A673 (cell line): Measurements from ENCODE around the gene THAP12. TPM values are rescaled to one million over a fixed set of nuclear protein-coding genes. Genes with fewer than 3 reads are reported as not detected.
"Not testable (repeated sequence)": the region's sequence is repeated elsewhere in the genome, so short reads cannot be mapped to it uniquely, and the experiment has no call there.

Source experiments
- BruUV-seq: library from RNA; stranded (reverse); fragments of 400-500 nt; replicated peaks from 2 replicates; lab custom pipeline; 2021; lab: Mats Ljungman, UMichigan
- CTCF ChIA-PET: fragments of 300-600 bp; sonication (Branson Sonifier 250); formaldehyde crosslinking; loops from one replicate; lab custom pipeline; 2022; ENCODE audit warnings: antibody characterized with exemption; lab: Charles Lee
- POLR2A ChIA-PET: fragments of 300-600 bp; sonication (Branson Sonifier 250); formaldehyde crosslinking; loops from one replicate; lab custom pipeline; 2022; ENCODE audit warnings: antibody characterized with exemption; ENCODE audit not compliant: low non-redundant PET; lab: Charles Lee
- DNase-seq: peaks from one replicate; pipeline ENCODE4 v3.0.0-alpha.2; 2015; ENCODE audit warnings: low spot score
- H3K27ac ChIP-seq: fragments of 200-600 bp; sonication (generic); 2 replicates; pipeline ENCODE4 v1.5.1; 2016; ENCODE audit warnings: mixed run types, low read depth, mild to moderate bottlenecking, mixed read lengths, antibody characterized with exemption, low read length; ENCODE audit not compliant: poor library complexity, severe bottlenecking
- H3K27me3 ChIP-seq: fragments of 200-600 bp; sonication (generic); replicated peaks from 2 replicates; pipeline ENCODE4 v1.6.1; 2017; ENCODE audit warnings: mixed run types, low read depth, mild to moderate bottlenecking, mixed read lengths, antibody characterized with exemption, low read length; ENCODE audit not compliant: insufficient read depth, poor library complexity
- H3K36me3 ChIP-seq: fragments of 200-600 bp; sonication (generic); 2 replicates; pipeline ENCODE4 v1.6.1; 2016; ENCODE audit warnings: mixed run types, mild to moderate bottlenecking, mixed read lengths, antibody characterized with exemption, low read length; ENCODE audit not compliant: insufficient read depth, poor library complexity, severe bottlenecking
- H3K4me1 ChIP-seq: fragments of 200-600 bp; sonication (generic); 2 replicates; pipeline ENCODE4 v1.6.1; 2017; ENCODE audit warnings: mixed run types, mild to moderate bottlenecking, mixed read lengths, antibody characterized with exemption, low read length; ENCODE audit not compliant: insufficient read depth, poor library complexity, severe bottlenecking
- H3K4me3 ChIP-seq: fragments of 200-600 bp; sonication (generic); 2 replicates; pipeline ENCODE4 v1.5.1; 2016; ENCODE audit warnings: low read depth, mixed run types, mild to moderate bottlenecking, mixed read lengths, low read length; ENCODE audit not compliant: poor library complexity, severe bottlenecking
- H3K9me3 ChIP-seq: fragments of 200-600 bp; sonication (generic); 2 replicates; pipeline ENCODE4 v1.6.1; 2016; ENCODE audit warnings: mixed run types, low read depth, mild to moderate bottlenecking, mixed read lengths, antibody characterized with exemption, low read length; ENCODE audit not compliant: poor library complexity, severe bottlenecking
- CTCF ChIP-seq: fragments of 300-800, 200-600 bp; sonication (generic); conservative IDR thresholded peaks from 2 replicates; pipeline ENCODE4 v1.5.1; 2017; ENCODE audit warnings: low read depth, mild to moderate bottlenecking, antibody characterized with exemption, low read length, moderate library complexity, mixed read lengths
- EZH2 ChIP-seq: fragments of 200-600 bp; sonication (generic); IDR thresholded peaks from 2 replicates; pipeline ENCODE4 v1.6.1; 2017; ENCODE audit warnings: borderline replicate concordance, low read depth, mild to moderate bottlenecking, mixed read lengths, antibody characterized with exemption, low read length; ENCODE audit not compliant: poor library complexity, severe bottlenecking
- intact Hi-C: fragments of 100-400 bp; cut with micrococcal nuclease; formaldehyde crosslinking; loops from one replicate; pipeline ENCODE4 v1.10.0; 2022; ENCODE audit not compliant: unreplicated experiment
- total RNA-seq: library from RNA; stranded (reverse); gene quantifications from 2 replicates; pipeline ENCODE4 v1.2.3, GENCODE V29; 2021

THAP12 gene
- total RNA-seq, 1 experiment from 2014 or later: 53.1 TPM

DNA sequence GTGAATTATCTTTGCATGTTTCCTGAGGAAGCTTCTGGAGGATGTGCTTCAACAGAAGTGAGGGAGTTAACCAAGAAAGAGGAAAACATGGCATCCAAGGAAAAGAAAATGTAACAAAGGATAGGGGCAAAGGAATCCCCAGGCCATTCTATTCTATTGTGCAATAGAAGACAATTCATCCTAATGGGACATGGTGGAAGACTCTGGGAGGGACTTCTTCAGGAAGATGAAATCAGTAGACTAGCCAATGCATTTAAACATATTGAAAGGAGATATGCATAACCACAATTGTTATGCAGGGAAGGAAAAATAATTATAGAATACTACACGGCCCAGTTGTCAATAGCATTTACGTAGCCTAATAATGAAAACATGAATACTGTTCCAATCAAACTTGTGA is 55.7 kb downstream of the THAP12 start:
- no peaks in the 10 kb centered on the region for H3K4me1 ChIP-seq
- H3K4me3 ChIP-seq: no peak overlapping the region
- H3K27me3 ChIP-seq: no peaks in the 10 kb centered on the region
- no peaks in the 10 kb centered on the region for H3K36me3 ChIP-seq
- intact Hi-C loops: no loop called here
- ChIA-PET CTCF (no interaction called here), POLR2A (no interaction called here)
- TF ChIP-seq CTCF (no peak), EZH2 (no peak)
- DNase-seq: no peak
- H3K9me3 ChIP-seq: no peaks in the 10 kb centered on the region
- no peak overlapping the region for H3K27ac ChIP-seq
- BruUV-seq: no TSS peak

GRCh38 chr11:76323804-76324203 is 57.1 kb downstream of the THAP12 start:
- Histone ChIP-seq H3K36me3 (no peaks in the 10 kb centered on the region), H3K27me3 (no peaks in the 10 kb centered on the region), H3K9me3 (no peaks in the 10 kb centered on the region), H3K27ac (no peak overlapping the region), H3K4me3 (no peak overlapping the region), H3K4me1 (no peaks in the 10 kb centered on the region)
- ChIA-PET CTCF (interaction anchor here (0.6 to 2.2 kb wide), 2 partner anchors 115 to 189 kb away, joined by 3 to 7 read pairs; no protein-coding TSS in a partner anchor), POLR2A (no interaction called here)
- TF ChIP-seq CTCF (no peak), EZH2 (no peak)
- DNase-seq: no peak
- no TSS peak for BruUV-seq
- intact Hi-C loops: loop anchor here (5.0 kb wide), 2 partner anchors 522 to 617 kb away; no protein-coding TSS in a partner anchor

DNA sequence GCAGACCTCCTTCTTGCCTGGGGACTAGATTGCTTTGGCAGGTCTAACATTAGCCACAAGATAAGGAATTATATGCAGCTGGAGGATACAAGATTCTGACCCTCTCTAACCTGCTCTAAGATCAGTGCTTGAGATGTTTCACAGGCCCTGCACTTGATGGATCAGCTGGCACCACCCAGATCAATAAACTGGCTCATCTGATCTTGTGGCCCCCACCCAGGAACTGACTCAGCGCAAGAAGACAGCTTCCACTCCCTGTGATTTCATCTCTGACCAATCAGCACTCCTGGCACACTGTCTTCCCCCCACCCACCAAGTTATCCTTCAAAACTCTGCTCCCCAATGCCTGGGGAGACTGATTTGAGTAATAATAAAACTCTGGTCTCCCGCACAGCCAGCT is 57.6 kb downstream of the THAP12 start:
- H3K27ac ChIP-seq, H3K27me3 ChIP-seq, H3K36me3 ChIP-seq, DNase-seq, H3K4me3 ChIP-seq, BruUV-seq, H3K4me1 ChIP-seq, POLR2A ChIA-PET, H3K9me3 ChIP-seq: not testable (repeated sequence)
- intact Hi-C loops: loop anchor here (5.0 kb wide), 2 partner anchors 521 to 616 kb away; no protein-coding TSS in a partner anchor
- CTCF ChIA-PET: interaction anchor here (2.2 kb wide), 1 partner anchor 115 kb away, joined by 7 read pairs; no protein-coding TSS in a partner anchor

DNA sequence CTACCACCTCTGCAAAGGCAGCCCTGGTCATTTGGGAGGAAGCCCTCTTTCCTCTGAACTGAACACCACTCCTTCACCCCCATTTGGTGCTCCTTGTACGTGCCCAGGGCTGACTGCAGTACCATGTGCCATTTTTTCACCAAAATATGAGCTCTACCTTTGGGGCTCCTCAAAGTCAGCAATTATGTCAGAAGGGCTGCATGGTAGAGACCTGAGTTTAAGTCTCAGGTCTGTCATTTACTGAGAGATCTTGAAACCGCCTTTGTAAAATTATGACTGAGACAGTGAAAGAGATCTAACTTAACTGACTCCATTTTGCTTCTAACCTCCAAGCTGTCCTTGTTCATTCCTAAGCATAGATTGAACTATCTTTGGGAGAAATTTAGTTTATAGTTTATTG is 58.0 kb downstream of the THAP12 start:
- CTCF ChIA-PET: interaction anchor here (2.2 kb wide), 1 partner anchor 115 kb away, joined by 7 read pairs; no protein-coding TSS in a partner anchor
- no peak for TF ChIP-seq CTCF
- TF ChIP-seq EZH2: no peak
- H3K36me3 ChIP-seq: no peaks in the 10 kb centered on the region
- DNase-seq: no peak
- H3K27me3 ChIP-seq: no peaks in the 10 kb centered on the region
- no peak overlapping the region for H3K4me3 ChIP-seq
- no peak overlapping the region for H3K27ac ChIP-seq
- no peaks in the 10 kb centered on the region for H3K9me3 ChIP-seq
- H3K4me1 ChIP-seq: no peaks in the 10 kb centered on the region
- intact Hi-C loops: loop anchor here (5.0 kb wide), 2 partner anchors 521 to 616 kb away; no protein-coding TSS in a partner anchor
- POLR2A ChIA-PET: no interaction called here
- BruUV-seq: no TSS peak
